Subcutaneous abdominal adipose tissue (tissue), 5 donors: ENCODE data around the gene PRKCH.

ENCODE experiments used
- H3K27ac ChIP-seq: one replicate; pipeline ENCODE4 v1.7.0; 2013; ENCODE audit warnings: low read depth, mild to moderate bottlenecking, inconsistent platforms, low read length, moderate library complexity
- H3K27me3 ChIP-seq, 5 donors: one replicate each; pipeline ENCODE4 v1.7.0; 2013; ENCODE audit warnings: low read length in 5 of 5, inconsistent platforms in 1 of 5; ENCODE audit not compliant: control insufficient read depth in 5 of 5, insufficient read depth in 4 of 5
- H3K36me3 ChIP-seq, 5 donors: one replicate each; pipeline ENCODE4 v1.7.0; 2013; ENCODE audit warnings: low read length in 5 of 5; ENCODE audit not compliant: control insufficient read depth in 5 of 5, insufficient read depth in 5 of 5
- H3K4me1 ChIP-seq, 5 donors: one replicate each; pipeline ENCODE4 v1.7.0; 2013; ENCODE audit warnings: low read length in 5 of 5, mild to moderate bottlenecking in 3 of 5, moderate library complexity in 1 of 5; ENCODE audit not compliant: control insufficient read depth in 5 of 5, insufficient read depth in 5 of 5
- H3K4me3 ChIP-seq, 5 donors: one replicate each; pipeline ENCODE4 v1.7.0; 2013; ENCODE audit warnings: low read length in 5 of 5, low read depth in 1 of 5
- H3K9ac ChIP-seq, 5 donors: one replicate each; pipeline ENCODE4 v1.7.0; 2013; ENCODE audit warnings: low read length in 5 of 5, mild to moderate bottlenecking in 4 of 5, moderate library complexity in 3 of 5
- H3K9me3 ChIP-seq, 5 donors: one replicate each; pipeline ENCODE4 v1.7.0; 2013; ENCODE audit warnings: low read length in 5 of 5; ENCODE audit not compliant: control insufficient read depth in 5 of 5
- donor health status: healthy.
- donor health status: healthy.
- donor health status: healthy.
- donor health status: healthy.
- donor health status: healthy.

PRKCH gene

DNA sequence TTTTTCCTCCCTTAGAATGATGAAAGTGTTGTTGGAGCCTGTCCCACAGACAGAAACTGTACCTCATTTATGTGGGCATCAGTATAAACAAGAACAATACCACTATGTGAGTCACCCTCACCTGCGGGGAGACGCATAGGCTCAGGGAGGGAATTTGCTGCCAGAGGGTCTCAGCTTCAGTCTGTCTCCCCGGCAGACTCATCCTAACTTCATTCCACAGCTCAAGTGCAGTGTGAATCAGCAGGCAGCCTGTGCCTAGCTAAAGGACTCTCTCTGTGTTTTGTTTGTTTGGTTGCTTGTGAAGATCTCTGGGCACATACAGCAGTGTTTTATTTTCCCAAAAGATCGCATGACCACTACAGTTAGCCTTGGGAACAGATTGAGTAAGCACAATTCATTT, 98.9 kb downstream of the PRKCH start:
- Histone ChIP-seq H3K9me3 (no peaks in the 10 kb centered on the region), H3K9ac (no peak overlapping the region), H3K27ac (no peak overlapping the region), H3K4me1 (peaks cover 0 to 55% (median 36%) of the 10 kb centered on the region in 5 donors), H3K36me3 (no peaks in the 10 kb centered on the region), H3K27me3 (no peaks in the 10 kb centered on the region), H3K4me3 (peak overlapping the region in 1 of 5 donors; percentile 0)

DNA sequence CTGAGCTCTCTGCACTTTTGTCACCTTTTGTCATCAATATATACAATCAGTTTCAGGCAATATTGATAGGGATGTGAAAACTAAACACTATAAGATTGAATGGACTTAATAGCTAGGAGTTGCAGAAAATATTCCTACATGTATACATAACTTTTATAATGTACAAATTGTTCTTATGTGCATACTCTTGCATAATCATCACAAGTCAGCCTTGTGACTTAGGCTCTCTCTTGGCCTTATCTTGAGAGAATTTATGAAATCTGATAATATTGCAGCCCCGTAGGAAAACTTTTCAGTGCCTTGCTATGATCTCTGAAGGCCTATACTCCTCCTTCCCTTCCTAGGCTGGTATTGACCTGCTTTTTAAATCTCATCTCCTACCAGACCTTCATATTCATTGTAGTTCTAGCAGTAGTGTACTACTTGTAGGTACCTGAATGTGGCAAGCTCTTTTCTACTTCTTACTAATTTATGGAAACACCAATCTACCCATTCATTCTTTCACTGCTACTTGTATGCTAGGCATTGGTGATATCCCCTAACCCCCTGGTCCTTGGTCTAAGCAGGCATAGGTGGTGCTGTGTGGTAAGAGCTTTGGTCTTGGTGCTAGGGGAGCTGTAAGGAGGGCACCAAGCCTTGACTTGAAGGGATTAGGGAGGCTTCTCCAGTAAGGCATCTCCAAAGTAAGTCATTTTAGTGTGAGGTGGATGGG, 100.0 kb downstream of the PRKCH start:
- Histone ChIP-seq H3K36me3 (no peaks in the 10 kb centered on the region), H3K27me3 (no peaks in the 10 kb centered on the region), H3K4me1 (peaks cover 0 to 53% (median 36%) of the 10 kb centered on the region in 5 donors), H3K9ac (no peak overlapping the region), H3K4me3 (no peak overlapping the region), H3K27ac (no peak overlapping the region), H3K9me3 (no peaks in the 10 kb centered on the region)

GRCh38 chr14:61426048-61426447, 104.7 kb downstream of the PRKCH start:
- no peak overlapping the region for H3K27ac ChIP-seq
- H3K9ac ChIP-seq: no peak overlapping the region
- peaks cover 0 to 1% (median 0%) of the 10 kb centered on the region in 5 donors for H3K9me3 ChIP-seq
- no peak overlapping the region for H3K4me3 ChIP-seq
- H3K36me3 ChIP-seq: no peaks in the 10 kb centered on the region
- H3K4me1 ChIP-seq: peaks cover 0 to 22% (median 9%) of the 10 kb centered on the region in 5 donors
- H3K27me3 ChIP-seq: no peaks in the 10 kb centered on the region

GRCh38 chr14:61428261-61428660, 106.9 kb downstream of the PRKCH start:
- Histone ChIP-seq H3K9ac (no peak overlapping the region), H3K9me3 (peaks cover 0 to 3% (median 0%) of the 10 kb centered on the region in 5 donors), H3K27ac (no peak overlapping the region), H3K4me1 (peaks cover 0 to 19% (median 3%) of the 10 kb centered on the region in 5 donors), H3K36me3 (no peaks in the 10 kb centered on the region), H3K27me3 (no peaks in the 10 kb centered on the region), H3K4me3 (no peak overlapping the region)

GRCh38 chr14:61429316-61429715, 107.9 kb downstream of the PRKCH start:
- H3K4me1 ChIP-seq: peaks cover 0 to 22% (median 3%) of the 10 kb centered on the region in 5 donors
- H3K9me3 ChIP-seq: peaks cover 0 to 3% (median 0%) of the 10 kb centered on the region in 5 donors

DNA sequence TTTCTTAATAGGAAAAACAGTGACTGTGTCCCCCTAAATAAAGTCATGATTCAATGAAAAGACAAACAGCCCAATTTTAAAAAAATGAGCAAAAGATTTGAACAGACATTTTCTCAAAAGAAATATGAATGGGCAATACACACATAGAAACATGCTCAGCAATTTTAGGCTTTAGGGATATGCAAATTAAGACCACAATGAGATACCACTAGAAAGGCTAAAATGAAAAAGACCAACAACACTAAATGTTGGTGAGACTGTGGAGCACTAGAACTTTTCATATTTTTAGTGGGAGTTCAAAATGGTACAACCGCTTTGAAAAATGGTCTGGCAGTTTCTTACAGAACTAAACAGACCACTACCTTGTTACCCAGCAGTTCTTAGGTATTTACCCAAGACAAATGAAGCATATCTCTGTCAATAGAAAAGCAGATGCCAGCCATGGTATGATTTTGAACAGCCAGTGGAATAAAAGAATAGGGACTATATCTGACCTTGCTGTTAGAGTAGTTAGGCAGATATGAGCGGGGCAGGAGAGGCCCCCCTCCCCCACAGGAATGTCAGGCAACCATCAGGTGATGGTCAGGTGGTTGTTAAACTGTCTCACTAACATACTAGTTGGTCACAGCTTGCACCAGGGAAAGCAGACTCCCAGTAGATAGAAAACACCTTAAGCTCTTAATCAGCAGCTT, 108.8 kb downstream of the PRKCH start:
- Histone ChIP-seq H3K36me3 (no peaks in the 10 kb centered on the region), H3K9ac (no peak overlapping the region), H3K27me3 (no peaks in the 10 kb centered on the region), H3K9me3 (peaks cover 0 to 3% (median 0%) of the 10 kb centered on the region in 5 donors), H3K4me3 (no peak overlapping the region), H3K27ac (no peak overlapping the region), H3K4me1 (peaks cover 0 to 26% (median 3%) of the 10 kb centered on the region in 5 donors)

More at GRCh38 chr14:61429316-61429715, 107.9 kb downstream of the PRKCH start:
- H3K27me3 ChIP-seq: no peaks in the 10 kb centered on the region
- H3K9ac ChIP-seq: no peak overlapping the region
- no peak overlapping the region for H3K27ac ChIP-seq
- no peak overlapping the region for H3K4me3 ChIP-seq
- no peaks in the 10 kb centered on the region for H3K36me3 ChIP-seq

- no peak overlapping the region for H3K4me3 ChIP-seq
- no peak overlapping the region for H3K9ac ChIP-seq
- no peaks in the 10 kb centered on the region for H3K36me3 ChIP-seq
- H3K4me1 ChIP-seq: peaks cover 0 to 43% (median 7%) of the 10 kb centered on the region in 5 donors
- peaks cover 0 to 3% (median 0%) of the 10 kb centered on the region in 5 donors for H3K9me3 ChIP-seq
- H3K27ac ChIP-seq: peak overlapping the region; percentile 7
- H3K27me3 ChIP-seq: no peaks in the 10 kb centered on the region
These were observed 111.8 kb downstream of the PRKCH start for GRCh38 chr14:61433169-61433568.

GRCh38 chr14:61433828-61434227, 112.4 kb downstream of the PRKCH start:
- Histone ChIP-seq H3K4me1 (peaks cover 0 to 45% (median 12%) of the 10 kb centered on the region in 5 donors), H3K27me3 (no peaks in the 10 kb centered on the region), H3K9ac (no peak overlapping the region), H3K36me3 (no peaks in the 10 kb centered on the region), H3K4me3 (no peak overlapping the region), H3K27ac (peak overlapping the region; percentile 7), H3K9me3 (peaks cover 0 to 3% (median 0%) of the 10 kb centered on the region in 5 donors)

GRCh38 chr14:61434311-61434710, 112.9 kb downstream of the PRKCH start:
- H3K27me3 ChIP-seq: no peaks in the 10 kb centered on the region
- peaks cover 5 to 46% (median 16%) of the 10 kb centered on the region in 5 donors for H3K4me1 ChIP-seq
- peaks cover 0 to 3% (median 0%) of the 10 kb centered on the region in 5 donors for H3K9me3 ChIP-seq

More at GRCh38 chr14:61434311-61434710, 112.9 kb downstream of the PRKCH start:
- no peak overlapping the region for H3K27ac ChIP-seq
- H3K36me3 ChIP-seq: no peaks in the 10 kb centered on the region
- H3K9ac ChIP-seq: no peak overlapping the region
- no peak overlapping the region for H3K4me3 ChIP-seq
